Lung microvascular endothelial cell (primary cell): ENCODE measurements around the gene CD40. TPM values are rescaled to one million over a fixed set of nuclear protein-coding genes. Genes with fewer than 3 reads are reported as not detected.

Experiments
- DNase-seq, 2 donors: peaks; one replicate each; pipeline versions ENCODE4 v3.0.0 to v3.0.0-alpha.2; 2010; ENCODE audit warnings: low read depth in 2 of 2
- total RNA-seq: library from RNA; depleted of rRNA; stranded (reverse); fragments of >200 nt; gene quantifications from 2 replicates; pipeline ENCODE4 v1.2.1, GENCODE V29; 2014

The CD40 gene
- total RNA-seq, 1 donor from 2014 or later: 2.2 TPM

- no peak for DNase-seq
Observed at GRCh38 chr20:46148313-46149208, 30.4 kb downstream of the CD40 start.

- no peak for DNase-seq
Observed at GRCh38 chr20:46150943-46151342, 32.8 kb downstream of the CD40 start.

- DNase-seq: no peak
Observed at GRCh38 chr20:46151936-46152335, 33.8 kb downstream of the CD40 start.

DNA sequence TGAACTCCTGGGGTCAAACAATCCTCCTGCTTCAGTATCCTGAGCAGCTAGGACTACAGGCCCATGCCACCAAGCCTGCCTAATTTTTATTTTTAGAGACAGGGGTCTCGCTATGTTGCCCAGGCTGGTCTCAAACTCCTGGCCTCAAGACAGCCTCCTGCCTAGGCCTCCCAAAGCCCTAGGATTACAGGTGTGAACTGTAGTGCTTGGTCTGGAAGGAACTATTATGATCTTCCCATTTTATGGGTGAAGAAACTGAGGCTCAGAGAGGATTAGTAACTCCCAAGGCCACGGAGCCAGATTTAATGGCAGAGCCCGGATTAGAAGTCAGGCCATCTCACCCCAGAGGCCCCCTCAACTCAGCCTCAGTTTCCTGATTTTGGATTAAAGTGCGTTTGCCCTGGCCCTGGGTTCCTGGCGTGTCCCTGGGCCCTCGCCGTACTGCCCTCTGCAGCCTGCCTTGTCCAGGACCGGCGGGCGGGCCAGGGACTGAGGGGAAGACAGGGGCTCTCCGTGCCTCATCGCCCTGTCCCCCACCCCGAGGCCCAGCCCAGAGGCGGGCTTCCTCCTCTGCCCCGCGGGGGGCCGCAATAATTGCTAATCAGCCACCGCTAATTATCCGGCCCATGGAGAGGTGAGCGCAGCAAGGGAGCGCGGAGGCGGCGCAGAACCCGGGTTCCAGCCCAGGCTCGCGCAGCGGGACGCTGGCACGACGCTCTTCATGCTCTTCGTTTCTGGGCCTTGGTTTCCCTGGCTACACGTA, 34.9 kb downstream of the CD40 start:
- DNase-seq: no peak

GRCh38 chr20:46154305-46154704, 36.2 kb downstream of the CD40 start:
- DNase-seq: no peak

DNA sequence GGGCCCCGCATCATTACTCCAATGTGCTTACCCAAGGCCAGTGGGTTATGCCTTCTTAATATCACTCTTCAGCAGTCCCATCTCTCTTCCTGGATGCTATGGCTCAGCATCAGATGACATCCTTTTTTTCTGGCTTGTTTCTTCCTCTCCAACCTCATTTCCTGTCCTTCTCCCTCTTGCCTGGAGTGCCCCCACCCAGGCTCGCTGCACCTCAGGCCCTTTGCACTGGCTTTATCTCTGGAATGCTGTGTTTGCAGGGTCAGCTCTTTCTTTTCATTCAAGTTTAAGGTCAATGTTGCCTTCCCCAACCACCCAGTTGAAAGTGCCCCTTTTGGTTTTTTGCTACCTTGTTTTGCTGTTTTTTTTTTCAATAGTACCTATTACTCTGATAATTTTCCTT, 36.7 kb downstream of the CD40 start:
- DNase-seq: no peak

DNA sequence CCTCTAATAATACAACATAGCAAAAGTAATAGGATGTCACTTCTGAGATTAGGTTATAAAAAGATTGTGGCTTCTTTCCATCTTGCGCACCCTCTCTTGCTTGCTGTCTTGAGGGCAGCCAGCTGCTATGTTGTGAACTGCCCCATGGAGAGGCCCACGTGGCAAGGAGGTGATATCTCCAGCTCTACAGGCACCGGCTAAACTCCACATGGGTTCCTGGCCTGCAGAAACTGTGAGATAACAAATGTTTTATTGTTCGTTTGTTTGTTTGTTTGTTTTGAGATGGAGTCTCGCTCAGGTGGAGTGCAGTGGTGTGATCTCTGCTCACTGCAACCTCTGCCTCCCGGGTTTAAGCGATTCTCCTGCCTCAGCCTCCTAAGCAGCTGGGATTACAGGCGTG, 38.0 kb downstream of the CD40 start:
- no peak for DNase-seq

DNA sequence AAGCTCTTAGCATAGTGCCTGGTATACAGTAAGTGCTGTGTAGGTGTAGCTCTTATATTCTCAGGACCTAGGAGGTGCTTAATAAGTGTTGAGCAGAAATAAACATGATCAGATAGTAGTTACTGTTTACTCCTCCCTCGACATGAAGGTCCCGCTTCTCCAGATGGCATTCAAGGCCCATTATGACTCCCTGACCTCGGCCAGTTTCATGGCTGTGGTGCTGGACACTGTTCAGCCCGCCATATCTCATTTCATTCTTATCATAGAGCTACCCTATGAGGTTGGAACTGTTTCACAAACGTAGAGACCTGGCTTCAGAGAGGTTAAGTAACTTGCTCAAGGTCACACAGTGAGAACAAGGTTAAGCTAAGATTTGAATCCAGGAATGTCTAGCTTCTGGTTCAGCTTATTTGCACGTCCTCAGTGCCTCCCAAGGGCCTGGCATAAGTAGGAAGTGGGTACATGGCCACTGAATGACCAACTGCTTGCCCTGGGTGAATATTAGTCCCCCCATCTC, 39.0 kb downstream of the CD40 start:
- DNase-seq: no peak

DNA sequence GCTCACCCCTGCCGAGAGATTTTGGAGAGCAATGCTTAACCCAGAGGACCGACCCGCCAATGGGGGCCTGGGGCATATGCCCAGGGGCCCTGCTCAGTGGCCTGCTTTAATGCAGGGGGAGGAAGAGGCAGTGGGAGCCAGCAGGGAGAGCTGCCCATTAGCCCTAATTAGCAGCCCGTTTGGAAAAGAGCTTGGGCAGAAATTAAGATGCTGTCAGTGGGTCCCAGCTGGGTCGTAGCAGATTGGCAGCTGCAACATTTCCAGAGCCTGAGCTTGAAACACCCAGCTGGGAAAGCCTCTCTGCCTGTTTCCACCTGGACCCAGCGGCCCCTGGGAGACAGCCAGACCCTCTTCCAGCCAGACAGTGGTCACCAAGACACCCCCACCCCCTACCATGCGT, 39.5 kb downstream of the CD40 start:
- DNase-seq: no peak

GRCh38 chr20:46158476-46158987, 40.4 kb downstream of the CD40 start:
- no peak for DNase-seq

GRCh38 chr20:46159101-46159897, 41.2 kb downstream of the CD40 start:
- no peak for DNase-seq

GRCh38 chr20:46160661-46161060, 42.5 kb downstream of the CD40 start:
- DNase-seq: no peak

- no peak for DNase-seq
Observed at GRCh38 chr20:46161921-46162320, 43.8 kb downstream of the CD40 start.

- no peak for DNase-seq
Observed at GRCh38 chr20:46164254-46164653, 46.1 kb downstream of the CD40 start.

DNA sequence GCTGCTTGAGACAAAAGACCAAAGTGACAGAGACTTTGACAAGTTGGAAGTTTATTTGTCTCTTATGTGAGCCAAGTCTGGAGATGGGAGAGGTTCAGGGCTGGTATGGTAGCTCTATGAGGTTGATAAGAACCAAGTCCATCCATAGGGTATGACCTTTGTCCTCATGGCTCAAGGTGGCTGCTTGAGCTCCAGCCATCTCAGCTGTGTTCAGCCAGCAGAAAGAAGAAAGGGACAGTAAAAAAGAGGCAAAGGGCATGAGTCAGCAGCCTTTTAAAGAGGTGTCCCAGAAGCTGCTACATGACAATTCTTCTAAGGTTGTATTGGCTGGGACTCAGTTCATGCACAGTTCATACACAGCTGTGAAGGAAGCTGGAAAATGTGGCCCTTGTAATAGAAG, 49.0 kb downstream of the CD40 start:
- DNase-seq: no peak

GRCh38 chr20:46168438-46168837, 50.3 kb downstream of the CD40 start:
- DNase-seq: no peak

DNA sequence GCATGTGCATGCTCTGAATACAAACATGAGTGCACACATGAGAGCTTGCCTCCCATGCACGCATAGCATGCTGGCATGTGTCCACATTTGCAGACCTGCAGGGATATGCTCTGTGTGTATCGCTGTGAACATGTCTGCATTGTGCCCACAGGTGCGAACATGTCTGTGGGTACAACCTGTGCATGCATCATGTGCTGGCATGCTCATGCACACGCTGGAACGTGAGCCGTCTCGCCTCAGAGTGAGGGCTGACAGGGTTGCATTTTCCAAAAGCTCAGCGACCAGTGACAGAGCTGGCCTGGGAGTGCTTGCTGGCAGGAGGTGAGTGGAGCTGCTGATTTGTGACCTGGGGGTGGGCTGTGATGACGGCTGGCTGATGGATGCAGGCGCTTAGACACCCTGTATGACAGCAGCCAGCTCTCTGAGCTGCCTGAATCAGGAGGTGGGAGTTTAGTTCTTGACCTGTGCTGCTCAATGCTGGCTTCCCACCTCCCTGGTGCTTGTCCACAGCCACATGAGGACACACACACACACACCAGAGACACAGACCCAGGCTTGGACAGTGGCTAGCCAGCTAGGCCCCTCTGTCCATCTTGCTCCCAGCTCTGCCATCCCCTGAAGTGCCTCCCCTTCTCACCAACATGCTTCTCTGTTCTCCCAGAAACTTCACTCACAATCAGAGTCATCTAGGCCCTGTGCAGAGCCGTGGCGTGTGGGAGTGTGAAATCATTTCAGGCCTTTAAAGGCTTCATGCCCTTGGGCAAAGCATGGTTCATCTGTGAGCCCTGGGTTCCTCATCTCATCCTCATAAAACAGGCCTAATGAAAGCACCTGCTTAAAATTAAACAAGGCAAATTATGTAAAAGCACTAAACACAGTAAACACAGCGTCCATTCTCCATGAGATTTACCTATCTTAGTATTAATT, 51.4 kb downstream of the CD40 start:
- DNase-seq: no peak

DNA sequence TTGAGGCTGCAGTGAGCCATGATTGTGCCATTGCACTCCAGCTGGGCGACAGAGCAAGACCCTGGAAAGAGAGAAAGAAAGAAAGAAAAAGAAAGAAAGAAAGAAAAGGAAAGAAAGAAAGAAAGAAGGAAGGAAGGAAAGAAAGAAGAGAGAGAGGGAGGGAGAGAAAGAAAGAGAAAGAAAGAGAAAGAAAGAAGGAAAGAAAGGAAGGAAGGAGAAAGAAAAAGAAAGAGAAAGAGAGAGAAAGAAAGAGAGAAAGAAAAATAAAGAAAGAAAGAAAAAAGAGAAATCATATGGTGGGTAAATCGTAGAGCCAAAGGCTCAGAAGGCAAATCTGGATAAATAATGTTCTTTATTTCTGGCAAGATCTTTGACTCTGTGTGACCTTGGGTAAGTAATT, 53.4 kb downstream of the CD40 start:
- DNase-seq: no peak

DNA sequence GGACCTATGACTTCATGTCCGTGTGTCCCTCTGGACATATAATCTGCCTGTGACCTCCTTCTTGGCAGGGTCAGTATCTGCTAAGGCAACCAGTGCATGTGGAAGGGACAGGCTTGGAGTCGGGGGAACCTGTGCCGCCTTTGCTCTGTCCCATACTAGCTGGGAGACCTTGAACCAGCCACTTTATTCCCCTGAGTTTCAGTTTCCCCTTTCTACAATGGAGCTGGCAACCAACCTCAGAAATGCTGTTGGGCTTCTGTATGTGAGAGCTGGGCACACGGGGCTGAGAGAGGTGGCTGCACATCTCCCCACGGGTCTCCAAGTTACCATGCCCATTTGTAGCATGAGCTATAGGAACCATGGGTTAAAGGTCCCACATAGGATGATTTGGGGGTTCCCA, 53.8 kb downstream of the CD40 start:
- no peak for DNase-seq

GRCh38 chr20:46172455-46172854, 54.3 kb downstream of the CD40 start:
- no peak for DNase-seq
